ENCODE data around the gene CARD19. TPM values are rescaled to one million over a fixed set of nuclear protein-coding genes. Genes with fewer than 3 reads are reported as not detected.

CARD19 gene
- total RNA-seq, 4 donors from 2014 or later: 53.4 to 93.6 (median 60.7) TPM

GRCh38 chr9:93128715-93129224, 32.8 kb downstream of the CARD19 start:
- TF ChIP-seq CTCF (IDR thresholded peaks at IDR 0.05) (no peak), POLR2A (IDR thresholded peaks at IDR 0.05) (no peak), EP300 (IDR thresholded peaks at IDR 0.05) (no peak)
- H3K4me3 ChIP-seq: no peak overlapping the region
- H3K27me3 ChIP-seq: no peaks in the 10 kb centered on the region
- H3K36me3 ChIP-seq: peaks cover 0 to 16% (median 0%) of the 10 kb centered on the region in 3 donors
- WGBS, 2 donors: 74 to 77% methylated on average over 9 to 10 of the region's 10 CpGs
- H3K9me3 ChIP-seq: no peaks in the 10 kb centered on the region
- peaks cover 0 to 80% (median 67%) of the 10 kb centered on the region in 4 donors for H3K4me1 ChIP-seq
- H3K27ac ChIP-seq: peak overlapping the region in 2 of 4 donors; percentile 95 to 97
- no peak for DNase-seq (ENCODE audit: low spot score in 2 of 2)

- no peak overlapping the region for H3K4me3 ChIP-seq
- DNase-seq (ENCODE audit: low spot score in 2 of 2): no peak
- TF ChIP-seq CTCF (IDR thresholded peaks at IDR 0.05) (peak in 1 of 5 experiments; percentile 13), EP300 (IDR thresholded peaks at IDR 0.05) (peak in 1 of 2 donors; percentile 68), POLR2A (IDR thresholded peaks at IDR 0.05) (no peak)
- H3K27me3 ChIP-seq: no peaks in the 10 kb centered on the region
- H3K27ac ChIP-seq: peak overlapping the region in 3 of 4 donors; percentile 95 to 98 (median 97)
- H3K36me3 ChIP-seq: peaks cover 0 to 11% (median 0%) of the 10 kb centered on the region in 3 donors
- WGBS, 2 donors: 42 to 46% methylated on average over 8 of the region's 8 CpGs
- no peaks in the 10 kb centered on the region for H3K9me3 ChIP-seq
- H3K4me1 ChIP-seq: peaks cover 0 to 80% (median 67%) of the 10 kb centered on the region in 4 donors
Observed at GRCh38 chr9:93129286-93129685, 33.3 kb downstream of the CARD19 start.

- 48 to 62% methylated on average over 4 to 11 of the region's 11 CpGs for WGBS, 2 donors
- Histone ChIP-seq H3K4me1 (peaks cover 0 to 86% (median 71%) of the 10 kb centered on the region in 4 donors), H3K27ac (peak overlapping the region in 3 of 4 donors; percentile 95 to 98 (median 97)), H3K36me3 (peaks cover 0 to 5% (median 0%) of the 10 kb centered on the region in 3 donors), H3K27me3 (no peaks in the 10 kb centered on the region), H3K9me3 (no peaks in the 10 kb centered on the region), H3K4me3 (no peak overlapping the region)
- TF ChIP-seq POLR2A (IDR thresholded peaks at IDR 0.05) (no peak), EP300 (IDR thresholded peaks at IDR 0.05) (no peak), CTCF (IDR thresholded peaks at IDR 0.05) (no peak)
- DNase-seq (ENCODE audit: low spot score in 2 of 2): no peak
Observed at GRCh38 chr9:93129691-93130500, 33.9 kb downstream of the CARD19 start.

- peak in 1 of 2 donors; percentile 38 for DNase-seq (ENCODE audit: low spot score in 2 of 2)
- H3K4me1 ChIP-seq: peaks cover 0 to 92% (median 73%) of the 10 kb centered on the region in 4 donors
Observed at GRCh38 chr9:93130861-93131481, 35.0 kb downstream of the CARD19 start.

More at GRCh38 chr9:93130861-93131481, 35.0 kb downstream of the CARD19 start:
- no peaks in the 10 kb centered on the region for H3K27me3 ChIP-seq
- TF ChIP-seq EP300 (IDR thresholded peaks at IDR 0.05) (peak; percentile 17 to 70), CTCF (IDR thresholded peaks at IDR 0.05) (no peak), POLR2A (IDR thresholded peaks at IDR 0.05) (no peak)
- no peak overlapping the region for H3K4me3 ChIP-seq
- H3K27ac ChIP-seq: peak overlapping the region; percentile 37 to 98 (median 96)
- 41 to 56% methylated on average over 9 to 11 of the region's 15 CpGs for WGBS, 2 donors
- no peaks in the 10 kb centered on the region for H3K36me3 ChIP-seq
- no peaks in the 10 kb centered on the region for H3K9me3 ChIP-seq
